HG03095 (cell line): ENCODE measurements around the gene MAPK12.

Experiments
- ATAC-seq: cut with Tn5 transposase; IDR thresholded peaks from one replicate; pipeline ENCODE4 v1.9.1; 2021; ENCODE audit warnings: moderate library complexity; ENCODE audit not compliant: unreplicated experiment

MAPK12 gene

GRCh38 chr22:50269573-50269969, 8.1 kb upstream of the MAPK12 start:
- no peak for ATAC-seq

GRCh38 chr22:50268655-50269113, 7.2 kb upstream of the MAPK12 start:
- no peak for ATAC-seq

GRCh38 chr22:50267591-50268390, 6.3 kb upstream of the MAPK12 start:
- ATAC-seq, result no peak

- no peak for ATAC-seq
These were observed 5.5 kb upstream of the MAPK12 start for GRCh38 chr22:50266994-50267393.

- ATAC-seq, result no peak
These were observed 3.6 kb upstream of the MAPK12 start for GRCh38 chr22:50264946-50265669.

- ATAC-seq, result no peak
These were observed 2.7 kb upstream of the MAPK12 start for GRCh38 chr22:50264104-50264745.

GRCh38 chr22:50262973-50263617, 1.6 kb upstream of the MAPK12 start:
- ATAC-seq, result no peak

- ATAC-seq, result no peak
These were observed 1.0 kb upstream of the MAPK12 start for GRCh38 chr22:50262460-50262911.

GRCh38 chr22:50260801-50261614, 475 bp downstream of the MAPK12 start:
- no peak for ATAC-seq

GRCh38 chr22:50260434-50260800, 1.1 kb downstream of the MAPK12 start:
- ATAC-seq, result no peak

- ATAC-seq, result no peak
These were observed 2.2 kb downstream of the MAPK12 start for GRCh38 chr22:50259302-50259701.

- no peak for ATAC-seq
These were observed 2.9 kb downstream of the MAPK12 start for GRCh38 chr22:50258361-50259292.

- ATAC-seq, result no peak
These were observed 3.8 kb downstream of the MAPK12 start for GRCh38 chr22:50257451-50258360.

GRCh38 chr22:50257041-50257440, 4.4 kb downstream of the MAPK12 start:
- ATAC-seq, result no peak

GRCh38 chr22:50256258-50256862, 5.1 kb downstream of the MAPK12 start:
- no peak for ATAC-seq

GRCh38 chr22:50255607-50256006, 5.9 kb downstream of the MAPK12 start:
- ATAC-seq, result no peak

- no peak for ATAC-seq
These were observed 6.4 kb downstream of the MAPK12 start for GRCh38 chr22:50255099-50255498.

- no peak for ATAC-seq
These were observed 7.5 kb downstream of the MAPK12 start for GRCh38 chr22:50253941-50254340.
